ENCODE results near the gene TMPRSS3.

TMPRSS3 gene

DNA sequence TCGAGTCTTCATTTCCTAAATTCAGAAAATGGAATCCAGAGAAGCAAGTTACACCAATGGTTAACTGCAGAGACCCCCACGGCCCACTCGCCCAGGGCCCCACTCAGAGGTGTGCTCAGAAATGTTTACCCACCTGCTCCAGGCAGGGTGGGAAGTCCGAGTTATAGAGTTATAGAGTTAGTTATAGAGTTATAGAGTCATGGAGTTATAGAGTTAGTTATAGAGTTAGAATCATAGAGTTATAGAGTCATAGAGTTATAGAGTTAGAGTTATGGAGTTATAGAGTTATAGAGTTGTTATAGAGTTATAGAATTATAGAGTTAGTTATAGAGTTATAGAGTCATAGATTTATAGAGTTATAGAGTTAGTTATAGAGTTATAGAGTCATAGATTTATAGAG is 39.5 kb upstream of the TMPRSS3 start:
- TF ChIP-seq, protein P1, sequence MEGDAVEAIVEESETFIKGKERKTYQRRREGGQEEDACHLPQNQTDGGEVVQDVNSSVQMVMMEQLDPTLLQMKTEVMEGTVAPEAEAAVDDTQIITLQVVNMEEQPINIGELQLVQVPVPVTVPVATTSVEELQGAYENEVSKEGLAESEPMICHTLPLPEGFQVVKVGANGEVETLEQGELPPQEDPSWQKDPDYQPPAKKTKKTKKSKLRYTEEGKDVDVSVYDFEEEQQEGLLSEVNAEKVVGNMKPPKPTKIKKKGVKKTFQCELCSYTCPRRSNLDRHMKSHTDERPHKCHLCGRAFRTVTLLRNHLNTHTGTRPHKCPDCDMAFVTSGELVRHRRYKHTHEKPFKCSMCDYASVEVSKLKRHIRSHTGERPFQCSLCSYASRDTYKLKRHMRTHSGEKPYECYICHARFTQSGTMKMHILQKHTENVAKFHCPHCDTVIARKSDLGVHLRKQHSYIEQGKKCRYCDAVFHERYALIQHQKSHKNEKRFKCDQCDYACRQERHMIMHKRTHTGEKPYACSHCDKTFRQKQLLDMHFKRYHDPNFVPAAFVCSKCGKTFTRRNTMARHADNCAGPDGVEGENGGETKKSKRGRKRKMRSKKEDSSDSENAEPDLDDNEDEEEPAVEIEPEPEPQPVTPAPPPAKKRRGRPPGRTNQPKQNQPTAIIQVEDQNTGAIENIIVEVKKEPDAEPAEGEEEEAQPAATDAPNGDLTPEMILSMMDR (IDR thresholded peaks at IDR 0.05; ENCODE audit: low read depth, low read length, missing control alignments), result no peak
- H3K4me3 ChIP-seq (ENCODE audit: low read depth, low read length), result no peak overlapping the region
- DNase-seq (ENCODE audit: low read depth), result no peak

DNA sequence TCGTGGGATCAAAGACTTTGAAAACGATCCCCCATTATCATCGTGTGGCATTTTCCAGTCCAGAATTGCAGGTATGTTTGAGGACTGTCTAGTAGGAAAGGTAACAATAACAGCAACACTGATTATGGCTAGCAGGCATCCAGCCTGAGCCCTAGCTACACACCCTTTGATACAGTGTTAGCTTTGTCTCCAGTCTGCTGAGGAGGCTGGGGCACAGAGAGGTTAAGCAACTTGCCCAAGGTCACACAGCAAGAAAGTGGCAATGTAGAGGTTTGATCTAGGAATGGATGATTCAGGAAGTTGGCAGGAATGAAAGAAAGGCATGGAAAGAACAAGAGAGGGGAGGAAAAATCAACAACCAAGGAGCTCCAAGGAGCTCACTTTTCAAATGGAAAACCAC is 39.0 kb upstream of the TMPRSS3 start:
- no peak overlapping the region for H3K4me3 ChIP-seq (ENCODE audit: low read depth, low read length)
- TF ChIP-seq, protein P1 (IDR thresholded peaks at IDR 0.05; ENCODE audit: low read depth, low read length, missing control alignments), result no peak

DNA sequence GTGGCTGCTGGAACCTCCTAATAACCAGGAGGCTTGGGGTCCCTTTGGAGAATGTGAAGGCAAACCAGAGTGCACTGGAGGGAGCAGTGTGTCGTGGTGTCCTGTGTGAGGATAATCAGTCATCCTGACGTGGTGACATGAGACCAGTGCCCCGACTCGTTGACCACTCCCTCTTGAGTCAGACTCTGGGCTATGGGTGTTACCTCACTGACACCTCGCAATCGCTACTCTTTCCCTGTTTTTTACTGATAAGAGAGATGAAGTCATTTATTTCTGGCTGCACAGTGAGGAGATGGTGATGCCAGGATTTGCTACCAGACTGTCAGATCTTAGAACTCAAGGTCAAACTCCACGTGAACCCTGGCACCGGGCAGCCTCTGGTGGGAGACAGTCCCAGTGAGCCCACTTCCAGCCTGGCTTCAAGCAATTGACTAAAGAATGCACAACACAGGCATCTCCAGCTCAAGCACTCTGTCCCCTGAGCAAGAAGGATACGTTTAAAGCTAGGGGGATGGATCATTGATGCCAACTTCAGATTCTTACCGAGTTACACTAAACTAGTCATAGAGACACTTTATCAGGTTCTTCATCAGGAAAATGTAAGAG is 38.2 kb upstream of the TMPRSS3 start:
- TF ChIP-seq, protein P1 (IDR thresholded peaks at IDR 0.05; ENCODE audit: low read depth, low read length, missing control alignments), result no peak
- no peak for DNase-seq (ENCODE audit: low read depth)
- no peak overlapping the region for H3K4me3 ChIP-seq (ENCODE audit: low read depth, low read length)

More for the DNA sequence above, 39.0 kb upstream of the TMPRSS3 start:
- no peak for DNase-seq (ENCODE audit: low read depth)

DNA sequence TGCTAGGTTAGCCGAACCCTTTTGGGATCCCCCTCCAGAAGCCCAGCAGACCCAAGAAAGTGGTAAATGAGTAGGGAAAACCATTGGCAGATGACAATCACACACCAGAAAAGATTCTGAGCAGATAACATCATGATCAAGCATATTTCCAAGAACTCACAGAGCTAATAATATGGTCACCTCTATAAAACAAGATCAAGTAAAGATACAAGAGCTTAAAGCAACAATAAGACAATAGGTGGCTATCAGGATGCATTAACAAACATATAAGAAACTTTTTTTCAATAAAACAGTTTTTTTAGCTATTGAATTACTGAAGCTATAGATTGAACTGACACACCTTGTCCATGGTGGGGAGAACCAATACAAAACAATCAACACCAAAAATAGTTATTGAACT is 36.8 kb upstream of the TMPRSS3 start:
- no peak for DNase-seq (ENCODE audit: low read depth)
- TF ChIP-seq, protein P1 (IDR thresholded peaks at IDR 0.05; ENCODE audit: low read depth, low read length, missing control alignments), result no peak
- no peak overlapping the region for H3K4me3 ChIP-seq (ENCODE audit: low read depth, low read length)

DNA sequence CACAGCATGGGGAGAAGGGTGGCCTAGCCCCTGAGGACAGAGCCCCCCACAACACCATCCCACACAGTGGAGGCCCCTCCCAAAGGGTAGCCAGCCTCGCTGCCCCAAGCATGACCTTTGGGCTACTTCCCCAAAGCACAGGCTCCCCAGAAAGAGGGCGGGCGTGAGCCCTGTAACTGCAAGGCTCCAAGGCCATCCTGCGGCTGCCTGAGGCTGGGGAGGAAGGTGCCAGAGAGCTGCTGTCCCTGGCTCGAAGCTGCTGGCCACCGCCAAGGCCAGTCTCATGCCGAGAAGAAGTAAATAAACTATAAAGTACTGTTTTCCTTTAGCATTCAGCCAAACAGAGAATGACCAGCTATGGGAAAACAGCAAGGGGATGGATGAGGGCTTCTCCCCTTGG is 35.3 kb upstream of the TMPRSS3 start:
- DNase-seq (ENCODE audit: low read depth), result no peak
- no peak overlapping the region for H3K4me3 ChIP-seq (ENCODE audit: low read depth, low read length)
- TF ChIP-seq, protein P1 (IDR thresholded peaks at IDR 0.05; ENCODE audit: low read depth, low read length, missing control alignments), result no peak

DNA sequence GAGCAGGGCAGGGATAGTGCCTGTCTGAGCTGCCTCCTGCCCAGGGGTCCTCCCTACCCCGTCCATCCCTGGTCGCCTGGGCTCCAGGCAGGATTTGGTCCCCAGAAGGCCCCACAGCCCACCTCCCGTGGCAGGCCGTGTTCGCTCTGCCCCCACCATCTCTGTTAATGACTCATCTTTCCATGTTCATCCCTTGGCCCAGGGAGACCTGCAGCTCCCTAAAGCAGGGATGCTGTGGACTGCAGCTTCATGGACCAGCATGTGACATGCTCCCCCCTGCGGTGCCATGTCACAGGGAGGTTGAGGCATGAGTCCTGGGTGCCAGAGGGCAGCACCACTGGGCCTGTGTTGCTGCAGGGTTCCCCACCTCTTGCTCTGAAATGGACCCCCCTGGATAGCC is 34.7 kb upstream of the TMPRSS3 start:
- DNase-seq (ENCODE audit: low read depth), result no peak
- TF ChIP-seq, protein P1 (IDR thresholded peaks at IDR 0.05; ENCODE audit: low read depth, low read length, missing control alignments), result no peak
- no peak overlapping the region for H3K4me3 ChIP-seq (ENCODE audit: low read depth, low read length)

DNA sequence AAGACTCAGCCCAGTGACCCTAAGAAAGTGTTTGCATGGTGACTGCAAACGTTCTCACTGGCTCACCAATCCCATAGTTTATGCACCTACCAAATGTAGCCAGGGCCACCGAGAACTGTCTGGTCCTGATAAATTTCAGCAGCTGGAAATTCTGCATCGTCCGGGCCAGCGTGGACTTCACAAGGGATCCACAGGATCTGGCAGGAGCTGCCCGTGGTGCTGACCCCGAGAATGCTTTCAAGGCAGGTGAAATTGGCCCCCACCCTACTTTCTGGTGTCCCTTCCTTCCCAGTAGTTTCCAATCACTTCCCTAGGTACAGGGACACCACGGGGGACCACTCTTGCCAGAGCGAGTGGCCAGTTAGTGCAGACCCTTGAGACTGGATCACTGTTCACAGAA is 34.0 kb upstream of the TMPRSS3 start:
- no peak for DNase-seq (ENCODE audit: low read depth)
- TF ChIP-seq, protein P1 (IDR thresholded peaks at IDR 0.05; ENCODE audit: low read depth, low read length, missing control alignments), result no peak
- H3K4me3 ChIP-seq (ENCODE audit: low read depth, low read length), result no peak overlapping the region

Data from GM12864 (cell line).